Coronary artery (tissue), 2 donors: Measurements from ENCODE around the gene DPP10.

Source experiments
- DNase-seq: peaks from one replicate; pipeline ENCODE4 v3.0.0-alpha.2; 2017; ENCODE audit warnings: low spot score
- H3K27ac ChIP-seq, 2 donors: fragments of 200-600 bp; sonication (generic); one replicate each; pipeline ENCODE4 v1.5.1; 2016 to 2019
- H3K4me3 ChIP-seq: fragments of 200-600 bp; sonication (generic); 2 replicates; pipeline ENCODE4 v1.5.1; 2016; ENCODE audit warnings: mild to moderate bottlenecking, moderate library complexity
- TF ChIP-seq, protein P1 (sequence below): fragments of 200-600 bp; sonication (generic); IDR thresholded peaks from one replicate; pipeline ENCODE4 v1.5.1; 2019; ENCODE audit warnings: antibody characterized with exemption

DPP10 gene

DNA sequence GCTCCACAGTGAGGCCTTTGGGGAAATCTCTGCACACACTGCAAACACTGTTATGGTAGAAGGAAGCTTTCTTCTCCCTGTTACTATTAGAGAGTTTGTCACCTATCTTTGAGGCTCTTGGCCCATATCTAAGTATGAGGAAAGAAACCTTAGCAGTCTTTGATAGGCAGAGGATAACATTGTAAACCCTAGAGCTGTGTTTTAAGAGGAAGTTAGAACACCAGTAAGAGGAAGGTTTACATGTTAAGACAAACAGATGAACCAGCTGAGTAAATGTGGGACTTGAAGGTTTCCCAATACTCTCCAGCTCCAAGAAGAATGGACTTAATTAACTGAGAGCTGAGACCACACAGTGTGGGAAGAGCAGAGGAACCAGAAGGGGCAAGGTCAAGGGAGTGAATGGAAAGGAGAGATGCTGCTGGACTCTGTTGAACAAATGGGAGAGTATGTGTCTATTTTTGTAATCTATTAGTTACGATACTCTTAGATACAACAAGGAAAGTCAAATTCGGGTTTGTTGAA, 257.0 kb downstream of the DPP10 start:
- Histone ChIP-seq H3K27ac (no peak overlapping the region), H3K4me3 (no peak overlapping the region)
- DNase-seq, result no peak
- TF ChIP-seq, protein P1, sequence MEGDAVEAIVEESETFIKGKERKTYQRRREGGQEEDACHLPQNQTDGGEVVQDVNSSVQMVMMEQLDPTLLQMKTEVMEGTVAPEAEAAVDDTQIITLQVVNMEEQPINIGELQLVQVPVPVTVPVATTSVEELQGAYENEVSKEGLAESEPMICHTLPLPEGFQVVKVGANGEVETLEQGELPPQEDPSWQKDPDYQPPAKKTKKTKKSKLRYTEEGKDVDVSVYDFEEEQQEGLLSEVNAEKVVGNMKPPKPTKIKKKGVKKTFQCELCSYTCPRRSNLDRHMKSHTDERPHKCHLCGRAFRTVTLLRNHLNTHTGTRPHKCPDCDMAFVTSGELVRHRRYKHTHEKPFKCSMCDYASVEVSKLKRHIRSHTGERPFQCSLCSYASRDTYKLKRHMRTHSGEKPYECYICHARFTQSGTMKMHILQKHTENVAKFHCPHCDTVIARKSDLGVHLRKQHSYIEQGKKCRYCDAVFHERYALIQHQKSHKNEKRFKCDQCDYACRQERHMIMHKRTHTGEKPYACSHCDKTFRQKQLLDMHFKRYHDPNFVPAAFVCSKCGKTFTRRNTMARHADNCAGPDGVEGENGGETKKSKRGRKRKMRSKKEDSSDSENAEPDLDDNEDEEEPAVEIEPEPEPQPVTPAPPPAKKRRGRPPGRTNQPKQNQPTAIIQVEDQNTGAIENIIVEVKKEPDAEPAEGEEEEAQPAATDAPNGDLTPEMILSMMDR, result no peak

DNA sequence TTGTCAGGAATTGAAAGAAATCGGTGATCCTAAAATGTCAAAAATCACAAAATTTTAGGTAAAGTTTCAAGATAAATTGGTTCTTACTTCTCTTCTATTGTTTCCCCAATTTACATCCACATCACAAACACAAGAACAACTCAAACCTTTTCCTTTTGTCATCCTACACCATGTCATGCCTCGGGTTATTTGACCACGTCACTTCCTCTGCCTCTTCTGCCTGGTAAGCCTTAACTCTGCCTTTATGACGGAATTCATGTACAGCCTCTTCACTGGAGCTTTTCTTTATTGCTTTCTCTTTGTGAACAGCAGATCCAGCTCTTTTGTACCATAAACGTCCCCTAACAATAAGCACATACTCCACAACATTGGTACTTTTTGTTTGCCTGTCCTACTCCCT, 258.0 kb downstream of the DPP10 start:
- Histone ChIP-seq H3K4me3 (no peak overlapping the region), H3K27ac (no peak overlapping the region)
- TF ChIP-seq, protein P1, result no peak
- DNase-seq, result no peak

DNA sequence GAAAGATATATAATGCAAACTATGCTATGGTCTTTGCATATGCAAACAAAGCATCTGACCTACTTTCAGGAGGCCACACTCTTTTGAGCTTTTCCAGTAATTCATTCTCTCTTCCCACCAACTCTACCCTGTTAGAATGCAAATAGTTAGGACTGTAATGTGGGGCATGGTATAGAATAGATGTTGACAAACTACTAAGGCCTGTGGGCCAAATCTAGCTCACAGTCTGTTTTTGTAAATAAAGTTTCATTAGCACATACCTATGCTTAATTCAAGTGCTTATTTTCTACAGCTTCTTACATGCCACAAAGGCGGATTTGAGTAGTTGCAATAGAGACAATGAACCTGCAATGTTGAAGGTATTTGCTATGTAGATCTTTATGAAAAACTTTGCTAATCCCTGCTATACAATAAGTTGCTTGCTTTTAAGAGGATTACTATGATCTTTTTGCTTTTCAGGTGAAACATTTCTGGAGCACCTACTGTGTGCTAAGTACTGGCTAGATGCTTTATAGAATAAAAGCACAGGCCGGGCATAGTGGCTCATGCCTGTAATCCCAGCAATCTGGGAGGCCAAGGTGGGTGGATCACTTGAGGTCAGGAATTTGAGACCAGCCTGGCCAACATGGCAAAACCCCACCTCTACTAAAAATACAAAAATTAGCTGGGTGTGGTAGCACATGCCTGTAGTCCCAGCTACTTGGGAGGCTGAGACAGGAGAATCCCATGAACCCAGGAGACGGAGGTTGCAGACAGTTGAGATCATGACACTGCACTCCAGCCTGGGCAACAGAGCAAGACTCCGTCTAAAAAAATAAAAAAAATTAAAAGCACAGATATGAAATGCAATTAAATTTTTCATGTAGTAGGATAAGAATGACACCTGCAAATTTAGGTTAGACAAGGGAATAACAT, 267.8 kb downstream of the DPP10 start:
- H3K4me3 ChIP-seq, result no peak overlapping the region
- H3K27ac ChIP-seq, result no peak overlapping the region
- TF ChIP-seq, protein P1, result no peak
- no peak for DNase-seq

DNA sequence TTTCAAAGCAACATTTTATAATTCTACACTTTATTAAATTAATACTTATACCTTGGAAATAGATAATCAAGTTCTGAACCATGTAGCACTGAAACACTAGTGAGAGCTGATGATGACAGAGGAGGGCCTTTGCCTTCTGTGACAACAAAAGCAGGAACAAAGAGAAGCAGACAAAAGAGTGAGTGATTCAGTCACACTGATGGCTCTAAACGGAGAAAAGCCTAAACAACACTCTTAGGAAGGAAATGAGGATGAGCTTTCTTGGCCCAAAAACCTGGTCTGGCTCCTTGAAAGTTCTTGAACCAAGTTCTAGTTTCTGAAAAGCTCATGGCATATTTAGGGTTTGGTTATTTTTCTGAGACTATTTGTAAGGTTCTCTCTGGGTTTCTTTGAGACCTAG, 271.9 kb downstream of the DPP10 start:
- no peak overlapping the region for H3K4me3 ChIP-seq
- no peak overlapping the region for H3K27ac ChIP-seq
- TF ChIP-seq, protein P1, result no peak
- DNase-seq, result no peak

DNA sequence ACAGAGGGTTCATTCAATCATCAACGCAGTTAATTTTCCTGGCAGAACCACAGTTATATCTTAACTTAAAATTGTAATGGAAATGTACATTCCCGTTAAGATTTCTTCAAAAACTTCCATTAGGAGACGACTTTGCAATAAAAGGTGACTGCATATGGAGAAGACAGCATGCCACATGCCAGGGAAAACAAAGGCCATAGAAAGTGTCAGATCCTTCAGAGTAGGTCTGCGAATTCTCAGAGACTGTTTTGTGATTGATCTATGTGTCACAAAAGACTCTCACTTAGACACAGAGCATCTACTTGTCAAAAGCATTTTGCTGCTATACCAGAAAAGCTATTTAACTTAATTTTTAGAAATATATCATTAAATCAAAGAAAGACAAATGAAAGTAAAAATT, 274.6 kb downstream of the DPP10 start:
- TF ChIP-seq, protein P1, result no peak
- no peak for DNase-seq
- Histone ChIP-seq H3K4me3 (no peak overlapping the region), H3K27ac (no peak overlapping the region)

DNA sequence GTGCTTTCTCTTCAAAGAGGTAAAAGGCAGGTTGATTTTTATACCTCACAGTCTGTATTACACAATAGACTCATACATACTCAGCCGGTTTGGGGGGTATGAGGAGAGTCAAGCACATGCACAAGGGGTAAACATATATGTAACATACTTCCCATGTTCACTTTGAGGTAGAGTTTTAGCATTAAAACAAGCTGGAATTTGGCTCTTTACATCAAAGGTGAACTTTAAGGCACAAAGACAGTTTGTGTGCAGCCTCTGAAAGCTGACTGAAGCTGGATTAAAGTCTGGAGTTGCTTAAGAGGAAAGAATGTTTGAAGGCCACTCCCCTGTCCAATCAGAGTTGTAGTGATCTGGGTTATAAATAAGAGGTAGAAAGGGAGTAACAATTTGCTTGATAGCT, 282.0 kb downstream of the DPP10 start:
- TF ChIP-seq, protein P1, result no peak
- Histone ChIP-seq H3K27ac (no peak overlapping the region), H3K4me3 (no peak overlapping the region)
- no peak for DNase-seq

DNA sequence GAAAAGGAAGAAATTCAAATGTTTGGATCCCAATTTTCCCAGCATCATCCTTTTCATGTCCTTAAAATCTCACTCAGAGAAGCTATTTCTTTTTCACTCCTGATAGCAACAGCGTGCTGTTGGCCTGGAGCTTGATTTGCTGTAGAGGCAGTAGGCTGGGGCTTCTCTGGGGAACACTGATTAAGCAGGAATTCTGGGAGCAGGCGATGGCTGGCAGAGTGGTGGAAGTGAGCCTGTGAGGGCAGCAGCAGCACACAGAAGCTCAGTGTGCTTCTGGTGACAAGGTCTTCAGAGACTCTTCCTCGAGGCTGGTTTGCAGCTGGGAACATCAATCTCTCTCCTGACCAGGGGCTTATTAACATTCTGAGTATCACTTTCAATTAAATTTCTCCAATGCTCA, 284.6 kb downstream of the DPP10 start:
- Histone ChIP-seq H3K27ac (no peak overlapping the region), H3K4me3 (no peak overlapping the region)
- no peak for DNase-seq
- TF ChIP-seq, protein P1, result no peak
